ENCODE measurements around the gene PNMA8C.
"Not testable (repeated sequence)": the region's sequence is repeated elsewhere in the genome, so short reads cannot be mapped to it uniquely, and the experiment has no call there.

PNMA8C gene

DNA sequence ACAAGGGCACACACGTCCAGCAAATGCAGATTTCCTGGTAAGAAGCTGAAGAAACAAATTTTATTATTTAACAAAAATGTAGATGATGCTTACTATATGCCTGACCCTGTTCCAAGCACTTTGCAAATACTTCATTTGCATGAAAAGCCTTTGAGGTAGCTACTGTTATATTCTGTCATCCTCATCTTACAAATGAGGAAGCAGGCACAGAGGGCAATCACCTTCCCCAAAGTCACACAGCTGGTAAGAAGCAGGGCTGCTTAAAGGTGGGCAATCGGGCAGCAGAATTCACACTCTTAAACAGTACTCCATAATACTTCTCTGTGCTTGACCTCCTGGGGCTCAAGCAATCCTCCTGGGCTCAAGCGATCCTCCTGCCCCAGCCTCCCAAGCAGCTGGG, 18.3 kb upstream of the PNMA8C start:
- DNase-seq: no peak

DNA sequence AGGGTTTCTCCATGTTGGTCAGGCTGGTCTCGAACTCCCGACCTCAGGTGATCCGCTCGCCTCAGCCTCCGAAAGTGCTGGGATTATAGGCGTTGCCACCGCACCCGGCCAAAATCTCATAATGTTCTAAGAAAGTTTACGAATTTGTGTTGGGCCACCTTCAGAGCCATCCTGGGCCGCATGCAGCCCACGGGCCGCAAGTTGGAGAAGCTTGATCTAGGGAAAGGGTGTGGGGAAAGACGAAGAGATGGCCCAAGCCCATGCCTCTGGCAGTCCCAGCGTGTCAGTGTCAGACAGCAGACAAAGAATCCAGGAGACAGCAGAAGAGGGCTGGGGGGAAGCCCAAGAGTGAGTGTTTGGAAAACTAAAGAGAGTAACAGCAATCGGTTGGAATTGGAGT, 17.3 kb upstream of the PNMA8C start:
- no peak for DNase-seq

DNA sequence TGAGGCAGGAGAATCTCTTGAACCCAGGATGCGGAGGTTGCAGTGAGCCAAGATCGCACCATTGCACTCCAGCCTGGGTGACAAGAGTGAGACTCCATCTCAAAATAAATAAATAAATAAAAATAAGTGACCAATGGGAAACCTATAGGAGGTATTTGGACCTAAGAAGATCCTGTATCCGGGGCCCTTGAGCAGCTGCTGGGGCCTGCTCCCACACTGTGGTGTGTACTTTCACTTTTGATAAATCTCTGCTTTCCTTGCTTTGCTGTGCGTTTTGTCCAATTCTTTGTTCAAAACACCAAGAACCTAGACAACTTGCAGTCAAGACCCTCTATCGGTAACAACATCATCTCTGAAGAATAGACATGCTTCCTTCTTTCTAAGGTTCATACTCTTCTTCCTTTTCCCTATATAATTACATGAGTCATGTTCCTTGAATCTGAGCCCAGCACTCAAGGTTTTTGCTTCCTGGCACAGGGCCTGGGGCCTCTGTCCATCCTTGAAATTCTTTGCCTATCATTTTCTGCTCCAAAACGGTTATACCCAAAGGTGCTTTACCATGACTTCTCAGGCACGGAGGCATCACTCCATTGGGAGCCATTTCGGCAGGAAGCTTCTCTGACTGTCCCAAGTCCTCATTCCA, 14.2 kb upstream of the PNMA8C start:
- DNase-seq: no peak

DNA sequence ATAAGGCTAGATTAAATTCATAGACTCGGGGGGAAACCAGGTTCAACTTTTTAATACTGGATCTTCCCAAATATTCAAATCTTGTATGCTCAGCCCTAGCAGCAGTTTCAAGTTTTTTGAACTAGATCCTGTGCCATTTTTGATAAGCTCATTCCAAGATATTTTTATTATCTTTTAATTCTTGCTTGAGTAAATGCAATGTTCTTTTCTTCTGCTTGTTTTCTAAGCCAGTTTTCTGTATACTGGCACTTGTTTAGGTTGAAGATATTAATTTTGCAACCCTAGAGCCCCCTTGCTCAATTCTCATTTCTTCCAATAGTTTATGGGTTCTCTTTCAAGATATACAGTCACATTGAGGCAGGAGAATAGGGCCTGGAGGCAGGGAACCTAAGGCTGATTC, 13.1 kb upstream of the PNMA8C start:
- no peak for DNase-seq

DNA sequence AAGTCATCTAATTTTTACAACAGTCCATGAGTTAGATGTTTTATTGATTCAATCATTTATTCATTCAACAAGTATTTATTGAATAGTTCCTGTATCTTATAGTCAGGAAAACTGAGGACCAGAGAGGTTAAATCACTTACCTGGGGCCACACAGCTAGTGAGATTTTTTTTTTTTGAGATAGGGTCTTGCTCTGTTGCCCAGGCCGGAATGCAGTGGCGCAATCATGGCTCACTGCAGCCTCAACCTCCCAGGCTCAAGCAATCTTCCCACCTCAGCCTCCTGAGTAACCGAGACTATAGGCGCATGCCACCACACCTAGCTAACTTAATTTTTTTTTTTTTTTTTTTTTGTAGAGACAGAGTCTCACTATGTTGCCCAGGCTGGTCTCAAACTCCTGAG, 7.0 kb upstream of the PNMA8C start:
- DNase-seq: not testable (repeated sequence)

DNA sequence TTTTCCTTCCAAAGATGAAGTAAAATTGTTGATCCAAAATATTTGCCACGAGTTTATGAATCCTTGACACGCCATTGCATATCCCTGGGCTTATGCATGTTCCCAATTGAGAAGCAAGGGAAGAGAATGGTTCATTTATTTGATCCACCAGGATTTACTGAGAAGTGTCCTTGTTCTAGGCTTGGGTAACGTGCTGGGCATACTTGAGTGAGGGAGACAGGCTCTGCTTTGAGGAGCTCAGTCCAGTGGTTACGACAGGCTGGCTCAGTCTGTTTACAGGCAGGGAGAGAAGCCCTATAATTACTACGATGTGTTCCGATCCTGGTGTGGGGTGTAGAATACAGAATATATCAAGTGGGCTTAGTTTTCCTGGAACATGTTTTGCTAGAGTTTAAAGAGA, 6.3 kb upstream of the PNMA8C start:
- no peak for DNase-seq

DNA sequence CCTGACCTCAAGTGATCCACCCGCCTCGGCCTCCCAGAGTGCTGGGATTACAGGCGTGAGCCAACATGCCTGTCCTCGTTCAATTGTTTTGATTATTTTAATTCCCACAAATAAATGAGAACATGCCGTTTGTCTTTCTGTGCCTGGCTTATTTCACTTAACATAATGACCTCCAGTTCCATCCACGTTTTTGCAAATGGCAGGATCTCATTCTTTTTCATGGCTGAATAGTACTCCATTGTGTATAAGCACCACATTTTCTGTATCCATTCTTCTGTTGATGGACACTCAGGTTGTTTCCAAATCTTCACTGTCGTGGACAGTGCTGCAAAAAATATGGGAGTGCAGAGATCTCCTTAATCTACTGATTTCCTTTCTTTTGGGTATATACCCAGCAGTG, 4.7 kb upstream of the PNMA8C start:
- not testable (repeated sequence) for DNase-seq

DNA sequence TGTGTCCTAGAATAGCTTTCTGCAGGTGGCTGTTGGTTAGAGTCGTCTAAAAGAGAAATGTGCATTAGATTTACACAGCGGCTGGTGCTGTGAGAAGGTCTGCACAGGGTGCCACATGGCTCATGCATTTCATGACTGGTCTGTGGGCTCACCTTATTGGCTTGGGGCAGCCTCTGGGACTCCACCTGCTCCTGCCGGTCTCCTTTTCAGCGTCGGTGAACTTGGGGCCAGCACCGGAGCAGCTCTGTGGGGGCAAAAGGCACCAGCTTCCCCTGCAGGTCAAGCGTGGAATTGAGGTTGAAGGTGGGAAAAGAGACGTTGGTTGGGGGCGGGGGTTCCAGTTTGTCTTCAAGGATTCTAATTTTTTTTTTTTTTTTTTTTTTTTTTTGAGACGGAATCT, 3.1 kb upstream of the PNMA8C start:
- no peak for DNase-seq

DNA sequence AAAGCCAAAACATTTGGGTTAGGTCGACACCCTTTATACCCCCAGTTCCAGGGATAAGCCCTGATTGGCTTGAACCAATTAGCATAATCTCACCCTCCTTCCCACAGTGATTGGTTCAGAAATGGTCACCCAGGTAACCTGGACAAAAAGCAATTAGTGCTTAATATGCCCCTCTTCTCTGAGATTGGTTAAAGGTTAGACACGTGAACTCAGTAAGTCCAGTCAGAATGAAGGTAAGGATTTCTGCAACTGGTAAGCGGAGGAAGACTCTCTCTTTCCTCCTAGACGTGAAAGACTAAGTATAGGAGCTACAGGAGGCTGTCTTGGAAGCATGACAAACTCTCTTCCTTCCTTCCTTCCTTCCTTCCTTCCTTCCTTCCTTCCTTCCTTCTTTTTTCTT, 1.3 kb upstream of the PNMA8C start:
- no peak for DNase-seq

DNA sequence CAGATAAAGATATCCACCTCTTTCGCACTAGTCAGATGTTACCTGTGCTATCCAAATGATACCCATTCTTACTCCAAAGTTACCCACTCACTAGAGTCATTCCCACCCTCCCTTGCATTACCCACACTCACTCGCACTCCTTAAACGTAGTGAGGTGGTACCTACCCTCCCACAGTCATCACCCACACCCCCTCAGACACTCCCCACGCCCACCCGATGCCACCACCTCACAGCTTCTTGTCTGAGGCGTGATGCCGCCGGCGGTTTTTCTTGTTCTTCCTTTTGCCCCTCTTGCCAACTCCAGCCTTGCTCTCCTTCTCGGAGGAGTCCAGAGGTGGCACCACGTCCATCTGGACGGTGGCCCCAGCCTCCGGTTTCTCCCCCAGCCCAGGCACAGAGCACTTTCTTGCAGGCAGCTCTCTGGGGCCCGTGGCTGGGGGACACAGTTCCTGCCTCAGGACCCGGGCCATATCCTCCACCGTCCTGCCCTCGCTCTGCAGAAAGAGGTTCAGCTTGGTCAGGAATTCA, 1.2 kb downstream of the PNMA8C start:
- no peak for DNase-seq

DNA sequence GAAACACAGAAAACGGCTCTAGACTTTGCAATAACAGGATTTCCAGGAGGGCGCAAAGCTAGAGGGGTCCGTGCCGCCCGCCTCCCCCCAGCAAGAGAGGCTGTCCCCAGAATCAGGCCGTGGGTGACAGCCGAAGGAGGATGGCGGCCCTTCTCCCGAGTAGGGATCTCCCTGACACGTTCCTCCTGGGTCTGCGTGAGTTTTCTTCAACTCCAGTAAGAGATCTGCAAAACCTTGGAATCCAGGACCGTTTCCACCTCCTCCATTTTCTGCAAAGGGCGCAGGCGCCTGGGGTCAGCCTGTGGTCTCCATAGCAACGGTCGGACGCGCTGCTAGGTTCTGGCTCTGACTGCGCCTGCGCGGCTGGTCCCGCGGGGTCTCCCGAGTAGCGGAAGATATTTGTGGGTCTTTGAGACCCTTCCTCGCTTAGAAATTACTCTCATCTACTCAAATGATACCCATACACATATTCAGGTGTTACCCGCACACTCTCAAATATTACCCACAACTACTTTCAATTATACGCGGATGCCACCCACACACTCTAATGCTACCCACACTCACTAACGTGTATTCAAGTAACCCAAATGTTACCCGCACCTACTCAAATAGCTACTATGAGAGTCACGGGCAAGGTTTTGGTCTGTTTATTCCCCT, 2.1 kb downstream of the PNMA8C start:
- peak; percentile 27 for DNase-seq

DNA sequence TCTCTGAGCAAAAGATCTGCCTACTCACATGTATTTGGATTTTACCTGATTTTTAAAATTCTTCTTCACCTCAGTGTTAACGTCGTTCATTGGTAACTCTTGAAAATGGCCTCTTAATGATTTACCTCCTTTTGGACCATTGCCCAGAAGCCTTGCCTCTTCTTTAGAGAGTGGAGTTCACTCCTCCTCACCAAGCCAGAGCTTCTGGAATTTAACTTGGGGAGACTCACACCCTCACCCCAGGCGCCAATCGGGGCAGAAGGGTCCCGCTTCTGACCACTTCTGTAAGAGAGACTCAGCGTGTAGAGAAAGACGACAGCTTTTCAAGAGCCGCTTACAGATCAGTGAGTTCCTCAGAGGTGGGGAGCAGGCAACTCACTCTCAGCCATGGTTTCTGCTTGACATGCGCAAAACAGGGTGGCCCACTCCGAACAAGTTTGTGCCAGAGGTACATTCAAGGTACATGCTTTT, 2.7 kb downstream of the PNMA8C start:
- no peak for DNase-seq

DNA sequence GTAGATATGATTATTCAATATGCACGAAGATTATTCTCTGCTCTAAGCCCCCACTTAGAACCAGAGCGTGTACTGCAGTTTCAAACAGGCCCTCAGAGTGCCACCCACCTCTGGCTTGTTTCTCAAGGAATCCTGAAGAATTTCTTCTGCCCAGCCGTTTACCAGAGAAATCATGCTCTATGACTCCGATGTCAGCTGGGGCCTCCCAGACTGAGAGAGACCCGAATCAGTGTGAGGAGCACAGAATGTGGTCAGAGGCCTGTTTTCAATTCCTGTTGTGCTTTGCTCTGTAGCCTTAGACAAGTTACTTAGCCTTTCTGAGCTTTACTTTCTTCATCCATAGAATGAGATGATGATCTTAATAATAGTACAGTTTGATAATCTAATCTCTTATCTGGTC, 5.5 kb downstream of the PNMA8C start:
- no peak for DNase-seq

DNA sequence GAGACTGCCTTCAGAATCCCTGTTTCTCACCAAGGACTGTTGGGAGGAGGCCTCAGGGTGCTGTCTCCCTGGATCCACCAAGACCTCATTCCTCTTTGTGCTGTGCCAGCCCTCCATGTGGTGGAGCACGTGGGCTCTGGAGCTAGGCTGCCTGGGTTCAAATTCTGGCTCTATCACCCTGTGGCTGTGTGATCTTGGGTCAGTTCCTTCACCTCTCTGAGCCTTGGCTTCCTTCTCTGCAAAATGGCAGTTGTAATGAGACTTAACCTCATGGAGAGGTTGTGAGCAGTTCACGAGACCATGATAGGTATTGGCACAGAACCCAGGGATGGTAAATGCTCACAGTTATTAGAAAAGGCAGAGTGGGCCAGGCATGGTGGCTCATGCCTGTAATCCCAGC, 6.4 kb downstream of the PNMA8C start:
- DNase-seq: no peak

DNA sequence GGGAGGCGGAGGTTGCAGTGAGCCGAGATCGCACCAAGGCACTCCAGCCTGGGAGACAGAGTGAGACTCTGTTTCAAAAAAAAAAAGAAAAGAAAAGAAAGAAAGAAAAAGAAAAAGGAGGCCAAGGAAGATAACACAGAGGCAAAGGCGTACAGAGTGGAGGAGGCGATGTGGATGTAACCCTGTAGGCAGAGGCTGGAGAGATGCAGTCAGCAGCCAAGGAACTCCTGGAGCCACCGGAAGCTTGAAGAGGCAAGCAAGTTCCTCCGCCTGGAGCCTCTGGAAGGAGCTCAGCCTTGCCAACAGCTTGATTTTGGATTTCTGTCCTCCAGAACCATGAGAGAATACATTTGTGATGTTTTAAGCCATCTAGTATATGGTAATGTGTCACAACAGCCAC, 8.7 kb downstream of the PNMA8C start:
- no peak for DNase-seq

DNA sequence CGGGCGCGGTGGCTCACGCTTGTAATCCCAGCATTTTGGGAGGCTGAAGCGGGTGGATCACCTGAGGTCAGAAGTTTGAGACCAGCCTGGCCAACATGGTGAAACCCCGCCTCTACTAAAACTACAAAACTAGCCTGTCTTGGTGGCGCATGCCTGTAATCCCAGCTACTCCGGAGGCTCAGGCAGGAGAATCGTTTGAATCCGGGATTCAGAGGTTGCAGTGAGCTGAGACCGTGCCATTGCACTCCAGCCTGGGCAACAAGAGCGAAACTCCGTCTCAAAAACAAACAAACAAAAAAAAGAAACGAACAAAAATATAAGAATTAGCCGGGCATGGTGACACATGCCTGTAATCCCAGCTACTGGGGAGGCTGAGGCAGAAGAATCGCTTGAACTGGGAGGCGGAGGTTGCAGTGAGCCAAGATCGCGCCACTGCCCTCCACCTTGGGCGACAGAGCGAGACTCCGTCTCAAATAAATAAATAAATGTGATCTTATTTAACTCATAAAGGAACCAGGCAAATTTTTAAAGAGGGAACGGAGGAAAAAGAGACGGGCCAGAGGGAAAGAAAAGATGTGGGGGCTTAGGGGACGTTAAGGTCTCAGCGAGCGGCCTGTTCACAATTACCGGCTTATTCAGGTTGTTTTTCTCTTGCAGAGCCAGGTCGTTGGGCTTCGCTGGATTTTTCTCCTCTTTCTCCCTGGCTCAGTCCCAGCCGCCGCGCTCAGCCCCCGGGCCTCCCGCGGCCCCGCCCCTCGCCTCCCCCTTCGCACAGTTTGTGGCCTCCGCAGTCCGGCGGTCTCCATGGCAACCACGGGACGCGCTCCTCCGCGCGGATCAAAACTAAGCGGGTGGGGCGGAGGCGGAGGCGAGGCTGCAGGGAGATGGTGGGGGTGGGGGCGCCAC, 12.7 kb downstream of the PNMA8C start:
- DNase-seq: peak; percentile 71

DNA sequence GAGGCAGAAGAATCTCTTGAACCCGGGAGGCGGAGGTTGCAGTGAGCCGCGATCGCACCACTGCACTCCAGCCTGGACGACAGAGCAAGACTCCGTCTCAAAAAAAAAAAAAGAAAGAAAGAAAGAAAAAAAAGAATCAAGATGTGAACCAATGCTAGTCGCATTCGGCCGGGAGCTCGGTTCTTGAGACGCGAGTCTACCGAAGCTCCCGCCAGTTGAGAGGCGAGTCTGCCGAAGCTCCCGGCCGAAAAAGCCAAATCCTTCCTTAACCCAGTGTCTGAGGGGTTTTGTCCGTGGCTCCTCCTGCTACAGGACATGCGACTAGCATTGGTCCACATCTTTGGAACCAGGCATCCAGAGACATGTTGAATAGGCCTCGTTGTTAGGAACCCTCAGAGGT, 13.8 kb downstream of the PNMA8C start:
- not testable (repeated sequence) for DNase-seq

DNA sequence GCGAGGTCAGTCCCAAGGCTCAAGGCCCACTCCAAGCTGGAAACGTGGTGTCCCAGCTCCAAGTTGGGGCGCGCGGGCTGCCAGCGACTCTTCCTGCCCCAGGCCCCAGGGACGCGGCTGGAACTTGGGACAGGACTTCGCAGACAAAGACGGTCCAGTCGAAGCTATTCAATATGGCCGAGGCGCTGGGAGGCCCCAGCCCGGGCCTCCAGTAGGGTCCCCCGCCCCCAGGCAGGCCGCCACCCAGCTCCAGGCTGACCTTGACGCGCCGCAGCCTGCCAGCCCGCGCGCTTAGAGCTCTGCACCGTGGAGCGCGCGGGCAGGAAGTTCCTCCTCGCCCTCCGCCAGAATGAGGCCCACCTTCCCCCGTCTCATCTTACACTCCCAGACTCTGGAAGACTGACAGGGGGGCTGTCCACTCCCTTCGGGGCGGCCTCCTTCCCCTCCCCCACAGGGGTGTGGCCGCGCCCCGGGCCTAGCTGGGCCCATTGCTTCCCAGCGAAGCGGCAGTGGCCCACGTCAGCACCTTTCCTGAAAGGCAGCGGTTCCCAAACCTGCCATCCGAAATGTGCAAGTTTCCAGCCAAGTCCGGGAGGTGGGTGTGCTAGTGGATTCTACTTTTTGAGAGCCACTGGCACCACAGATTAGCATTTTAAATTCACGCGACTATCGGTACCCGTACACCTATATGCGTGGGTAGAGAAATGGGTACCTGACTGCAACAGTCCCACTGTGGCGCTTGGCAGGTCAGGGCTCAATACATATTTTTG, 15.3 kb downstream of the PNMA8C start, which contains the start of gene CCDC8:
Gene CCDC8 (minus strand): TSS at position 303 of the 770 bp plus-strand sequence. CDS start 754 bp downstream, outside the sequence.
- DNase-seq: peak; percentile 42

DNA sequence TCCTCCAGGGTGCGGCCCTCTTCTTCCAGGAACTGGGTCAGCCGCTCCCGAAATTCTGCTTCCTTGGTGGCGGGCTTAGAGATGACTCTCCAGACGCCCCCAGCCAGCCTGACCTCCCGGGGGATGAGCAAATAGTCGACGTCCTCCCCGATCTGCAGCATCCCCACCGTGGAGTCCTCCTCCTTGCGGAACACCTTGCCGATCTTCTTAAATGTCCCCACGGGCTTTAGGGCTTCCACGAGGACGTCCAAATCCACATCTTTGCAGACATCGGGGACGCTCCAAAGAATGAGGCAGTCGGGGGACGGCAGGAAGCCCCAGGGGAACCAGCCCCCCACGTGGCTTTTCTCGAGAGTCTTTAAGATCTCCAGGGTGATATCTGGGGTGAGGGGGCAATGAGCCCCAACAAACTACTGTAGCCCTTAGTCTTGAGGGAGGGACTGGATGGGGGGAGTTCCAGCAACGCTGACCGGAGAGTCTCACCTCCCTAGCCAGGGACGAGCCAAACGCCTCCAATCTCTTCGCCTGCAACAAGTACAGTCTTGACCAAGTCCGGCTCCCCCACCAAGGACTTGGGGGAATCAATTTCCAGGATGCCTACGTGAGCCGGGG, 16.0 kb downstream of the PNMA8C start:
- no peak for DNase-seq

DNA sequence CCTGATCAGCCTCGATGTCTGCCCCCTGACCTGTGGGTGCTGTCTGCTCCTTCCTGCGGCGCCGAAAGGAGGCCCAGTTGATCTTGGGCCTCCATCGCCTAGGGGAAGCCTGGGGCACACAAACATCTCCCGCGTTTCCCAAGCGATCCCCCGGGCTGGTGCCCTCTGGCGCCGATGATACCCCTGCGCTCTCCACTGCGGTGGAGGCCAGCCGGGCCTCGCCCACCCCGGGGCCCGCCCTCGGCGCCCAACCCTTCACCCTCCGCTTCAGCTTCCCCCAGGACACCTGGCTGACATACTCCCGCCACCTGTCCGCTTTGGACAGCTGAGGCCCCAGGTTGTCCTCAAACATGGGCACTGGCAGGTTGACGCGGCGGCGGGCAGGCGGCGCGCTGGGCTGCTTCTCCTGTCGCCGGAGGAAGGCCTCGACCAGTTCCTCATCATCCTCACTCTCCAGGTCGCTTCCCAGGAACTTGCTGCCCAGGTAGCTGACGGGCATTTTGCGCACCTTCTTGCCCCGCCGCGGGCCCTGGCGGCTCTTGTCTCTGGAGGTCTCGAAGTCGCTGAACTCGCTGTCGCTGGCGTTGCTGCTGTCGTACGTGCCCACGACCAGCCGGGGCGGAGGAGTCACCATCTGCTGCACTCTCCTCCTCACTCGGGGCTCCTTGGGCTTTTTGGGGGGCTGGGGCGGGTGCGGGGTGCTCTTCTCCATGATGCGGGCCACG, 16.6 kb downstream of the PNMA8C start:
- DNase-seq: no peak

Measured in DMS153 (cell line).